Endothelial cell of umbilical vein (primary cell): ENCODE measurements around the gene PFKP. TPM values are rescaled to one million over a fixed set of nuclear protein-coding genes. Genes with fewer than 3 reads are reported as not detected.

ENCODE experiments used
- BruUV-seq: library from RNA; stranded (reverse); fragments of 400-500 nt; replicated peaks from 2 replicates; lab custom pipeline; 2021; lab: Mats Ljungman, UMichigan
- CTCF ChIA-PET: fragments of 300-600, 350-600 bp; sonication (Branson Sonifier 250); formaldehyde crosslinking; loops from one replicate; lab custom pipeline; 2021; ENCODE audit warnings: antibody characterized with exemption, inconsistent platforms; lab: Charles Lee
- POLR2A ChIA-PET: fragments of 300-600, 350-600 bp; sonication (Branson Sonifier 250); formaldehyde crosslinking; loops from one replicate; lab custom pipeline; 2021; ENCODE audit warnings: antibody characterized with exemption, inconsistent platforms; lab: Charles Lee
- DNase-seq: peaks from one replicate; pipeline ENCODE4 v3.0.0-alpha.2; 2011; ENCODE audit warnings: low read depth, low spot score
- FAIRE-seq: peaks from 2 replicates; lab custom pipeline; 2011; peaks lifted over from hg19 to GRCh38; lab: Jason Lieb, UNC
- H2AFZ ChIP-seq: 2 replicates; pipeline ENCODE4 v1.6.0; 2012; ENCODE audit warnings: low read depth, low read length, control low read depth, inconsistent platforms
- H3K27ac ChIP-seq: 2 replicates; pipeline ENCODE4 v1.5.1; 2011; ENCODE audit warnings: low read depth, mild to moderate bottlenecking, control low read depth, low read length, moderate library complexity; ENCODE audit not compliant: insufficient read depth
- H3K27me3 ChIP-seq, 2 experiments: 2 replicates each; pipeline versions ENCODE4 v1.6.0 to v1.6.1; 2011; ENCODE audit warnings: low read length in 2 of 2, mixed read lengths in 1 of 2; ENCODE audit not compliant: control insufficient read depth in 2 of 2, insufficient read depth in 2 of 2
- H3K36me3 ChIP-seq, 2 experiments: 2 replicates in 1 of 2; 3 replicates in 1 of 2; pipeline ENCODE4 v1.5.1; 2011; ENCODE audit warnings: low read length in 2 of 2, mild to moderate bottlenecking in 1 of 2, moderate library complexity in 1 of 2; ENCODE audit not compliant: control insufficient read depth in 2 of 2, insufficient read depth in 2 of 2; ENCODE audit errors: extremely low read depth in 1 of 2
- H3K4me1 ChIP-seq: 3 replicates; pipeline ENCODE4 v1.5.1; 2011; ENCODE audit warnings: mild to moderate bottlenecking, low read length; ENCODE audit not compliant: control insufficient read depth, insufficient read depth; ENCODE audit errors: extremely low read depth
- H3K4me2 ChIP-seq: 2 replicates; pipeline ENCODE4 v1.6.1; 2011; ENCODE audit warnings: low read length, control low read depth, mixed read lengths; ENCODE audit not compliant: insufficient read depth
- H3K4me3 ChIP-seq, 3 experiments: fragments of 200-600 bp in 1 of 3; sonication (generic), shearing (Covaris generic) in 1 of 3; replicated peaks in 1 of 3; 2 replicates each; pipeline ENCODE4 v1.5.1; 2011 to 2016; ENCODE audit warnings: control low read depth in 3 of 3, low read length in 3 of 3, mild to moderate bottlenecking in 2 of 3, inconsistent platforms in 1 of 3, low read depth in 1 of 3, moderate library complexity in 1 of 3; ENCODE audit not compliant: insufficient read depth in 1 of 3
- H3K79me2 ChIP-seq: 2 replicates; pipeline ENCODE4 v1.6.0; 2012; ENCODE audit warnings: low read length, inconsistent platforms; ENCODE audit not compliant: control insufficient read depth, insufficient read depth
- H3K9ac ChIP-seq: replicated peaks from 2 replicates; pipeline ENCODE3; 2011; ENCODE audit warnings: low read length, control low read depth; ENCODE audit not compliant: insufficient read depth; ENCODE audit errors: extremely low read depth
- H3K9me1 ChIP-seq: replicated peaks from 3 replicates; pipeline ENCODE4 v1.6.0; 2011; ENCODE audit warnings: mild to moderate bottlenecking, low read length; ENCODE audit not compliant: control insufficient read depth, insufficient read depth; ENCODE audit errors: extremely low read depth
- H3K9me3 ChIP-seq: replicated peaks from 2 replicates; pipeline ENCODE4 v1.5.1; 2012; ENCODE audit warnings: low read length, inconsistent platforms; ENCODE audit not compliant: control insufficient read depth, insufficient read depth
- H4K20me1 ChIP-seq: replicated peaks from 2 replicates; pipeline ENCODE3; 2011; ENCODE audit warnings: mild to moderate bottlenecking, low read length; ENCODE audit not compliant: control insufficient read depth, insufficient read depth; ENCODE audit errors: extremely low read depth
- CTCF ChIP-seq, 2 donors: IDR thresholded peaks; 1 replicate in 1 of 2; 2 replicates in 1 of 2; pipeline ENCODE4 v1.5.1; 2011; ENCODE audit warnings: low read length in 2 of 2, mild to moderate bottlenecking in 2 of 2, moderate library complexity in 2 of 2, control low read depth in 1 of 2, inconsistent platforms in 1 of 2, low read depth in 1 of 2; ENCODE audit not compliant: insufficient read depth in 1 of 2; ENCODE audit errors: extremely low read depth in 1 of 2
- EZH2 ChIP-seq: IDR thresholded peaks from 2 replicates; pipeline ENCODE4 v1.6.1; 2012; ENCODE audit warnings: borderline replicate concordance, low read depth, mild to moderate bottlenecking, moderate library complexity, low read length, inconsistent platforms; ENCODE audit not compliant: severe bottlenecking
- FOS ChIP-seq: IDR thresholded peaks from 2 replicates; pipeline ENCODE4 v1.6.1; 2011; ENCODE audit warnings: mild to moderate bottlenecking, low read length, moderate library complexity, borderline replicate concordance; ENCODE audit not compliant: insufficient read depth
- GATA2 ChIP-seq: IDR thresholded peaks from 2 replicates; pipeline ENCODE4 v1.7.0; 2011; ENCODE audit warnings: low read depth, mild to moderate bottlenecking, moderate library complexity, mixed read lengths, low read length; ENCODE audit not compliant: insufficient read length, insufficient read depth
- JUN ChIP-seq: IDR thresholded peaks from 2 replicates; pipeline ENCODE4 v1.6.1; 2011; ENCODE audit warnings: borderline replicate concordance, low read depth; ENCODE audit not compliant: insufficient read length, insufficient read depth
- MAX ChIP-seq: IDR thresholded peaks from 2 replicates; pipeline ENCODE4 v1.6.1; 2011; ENCODE audit not compliant: insufficient read depth, insufficient read length
- MYC ChIP-seq: IDR thresholded peaks from one replicate; pipeline ENCODE4 v1.6.1; 2011; ENCODE audit warnings: mild to moderate bottlenecking, low read depth, low read length
- POLR2A ChIP-seq: IDR thresholded peaks from 2 replicates; pipeline ENCODE4 v1.6.1; 2012; ENCODE audit warnings: low read depth, mild to moderate bottlenecking, control low read depth, low read length
- POLR2AphosphoS5 ChIP-seq: IDR thresholded peaks from 2 replicates; pipeline ENCODE4 v1.6.1; 2012; ENCODE audit warnings: low read depth, mild to moderate bottlenecking, control low read depth, low read length, moderate library complexity; ENCODE audit not compliant: insufficient read depth
- dilution Hi-C: fragments of 300-500 bp; cut with MboI; formaldehyde crosslinking; loops from one replicate; pipeline ENCODE4 v1.15.0; 2019; ENCODE audit warnings: low sequenced_read_pairs; ENCODE audit not compliant: extremely low pct_ligation_motif_present
- intact Hi-C: fragments of 100-400 bp; cut with micrococcal nuclease; formaldehyde crosslinking; loops from one replicate; pipeline ENCODE4 v1.10.0; 2022
- polyA plus RNA-seq, 4 experiments: library from polyadenylated mRNA; depleted of rRNA in 3 of 4; stranded (reverse) in 3 of 4; unstranded in 1 of 4; fragments of >200 nt; gene quantifications; 2 replicates each; pipeline versions ENCODE4 v1.2.1 to v1.2.3, GENCODE V29; 2011 to 2012; ENCODE audit warnings: missing spikeins in 1 of 4
- total RNA-seq: library from RNA; stranded (reverse); gene quantifications from 2 replicates; pipeline ENCODE4 v1.2.3, GENCODE V29; 2021

PFKP gene
- total and polyA plus RNA-seq, 2 donors (not counting 3 experiments of a cell fraction or from before 2014, with no cell fraction given) = 185 to 359 TPM

GRCh38 chr10:3025026-3025683 is 42.2 kb upstream of the PFKP start:
- no peak overlapping the region for H3K4me3 ChIP-seq
- TF ChIP-seq POLR2AphosphoS5 (no peak), GATA2 (no peak), MYC (no peak), FOS (no peak), POLR2A (no peak), JUN (no peak), EZH2 (no peak), CTCF (IDR thresholded peaks at IDR 0.05; ENCODE audit: extremely low read depth in 1 of 2, insufficient read depth in 1 of 2, low read depth in 1 of 2, low read length in 2 of 2) (no peak), MAX (no peak)
- H3K4me2 ChIP-seq = no peak overlapping the region
- no peaks in the 10 kb centered on the region for H3K4me1 ChIP-seq
- H3K79me2 ChIP-seq = no peaks in the 10 kb centered on the region
- ChIA-PET CTCF (interaction anchor here (1.6 kb wide), 1 partner anchor 15 kb away, joined by 3 read pairs; no protein-coding TSS in a partner anchor), POLR2A (no interaction called here)
- no peak overlapping the region for H2AFZ ChIP-seq
- no TSS peak for BruUV-seq
- dilution Hi-C loops = loop anchor here (25.0 kb wide), 1 partner anchor 188 kb away; no protein-coding TSS in a partner anchor
- H4K20me1 ChIP-seq = no peaks in the 10 kb centered on the region
- intact Hi-C loops = no loop called here
- no peak for DNase-seq
- H3K27ac ChIP-seq = no peak overlapping the region
- FAIRE-seq = no peak
- no peaks in the 10 kb centered on the region for H3K9me1 ChIP-seq
- no peaks in the 10 kb centered on the region for H3K36me3 ChIP-seq
- no peaks in the 10 kb centered on the region for H3K9me3 ChIP-seq
- H3K9ac ChIP-seq = no peak overlapping the region
- peaks cover 0 to 2% of the 10 kb centered on the region in 2 experiments for H3K27me3 ChIP-seq
